GM19351 (cell line): Measurements from ENCODE around the gene C2orf92.
"Not testable (repeated sequence)": the region's sequence is repeated elsewhere in the genome, so short reads cannot be mapped to it uniquely, and the experiment has no call there.

Source experiments
- ATAC-seq: cut with Tn5 transposase; IDR thresholded peaks from one replicate; pipeline ENCODE4 v1.9.1; 2021; ENCODE audit warnings: mild to moderate bottlenecking, moderate library complexity; ENCODE audit not compliant: unreplicated experiment

Gene C2orf92

DNA sequence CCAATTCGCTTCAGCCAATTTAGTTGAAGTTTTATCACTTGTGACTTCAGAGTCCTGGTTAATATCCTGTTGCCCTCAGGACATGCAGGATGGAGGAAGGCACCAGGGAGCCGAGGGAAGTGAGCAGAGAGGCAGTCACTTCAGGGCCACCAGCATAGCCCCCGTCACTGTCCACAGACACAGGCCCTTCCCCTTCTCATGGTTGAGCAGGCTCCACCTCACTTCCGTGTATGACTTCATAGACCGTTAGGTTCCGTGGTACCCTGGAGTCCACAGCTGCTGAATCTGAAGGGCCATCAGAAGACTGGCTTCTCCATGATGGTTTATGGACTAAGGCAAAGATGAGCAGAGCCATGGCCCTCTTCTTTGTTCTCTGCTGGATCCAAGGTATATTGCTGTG lies at the start of gene C2orf92:
Gene C2orf92 (plus strand): TSS at position 266 of the 400 bp plus-strand sequence. CDS start 76 bp downstream, at position 342.
- ATAC-seq = no peak

DNA sequence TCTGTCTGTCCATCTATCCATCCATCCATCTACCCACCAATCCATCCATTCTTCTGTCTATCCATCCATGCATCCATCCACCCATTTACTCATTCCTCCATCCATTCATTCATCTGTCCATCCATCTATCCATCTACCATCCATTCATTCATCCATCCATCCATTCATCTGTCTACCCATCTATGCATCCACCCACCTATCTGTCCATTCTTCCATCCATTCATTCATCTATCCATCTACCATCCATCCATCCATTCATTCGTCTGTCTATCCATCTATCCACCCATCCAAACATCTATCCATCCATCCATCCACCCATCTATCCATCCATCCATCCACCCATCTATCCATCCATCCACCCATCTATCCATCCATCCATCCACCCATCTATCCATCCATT lies 49.0 kb upstream of the C2orf92 start:
- not testable (repeated sequence) for ATAC-seq

- ATAC-seq = not testable (repeated sequence)
Measured at GRCh38 chr2:97622976-97623375, 46.5 kb upstream of the C2orf92 start.

DNA sequence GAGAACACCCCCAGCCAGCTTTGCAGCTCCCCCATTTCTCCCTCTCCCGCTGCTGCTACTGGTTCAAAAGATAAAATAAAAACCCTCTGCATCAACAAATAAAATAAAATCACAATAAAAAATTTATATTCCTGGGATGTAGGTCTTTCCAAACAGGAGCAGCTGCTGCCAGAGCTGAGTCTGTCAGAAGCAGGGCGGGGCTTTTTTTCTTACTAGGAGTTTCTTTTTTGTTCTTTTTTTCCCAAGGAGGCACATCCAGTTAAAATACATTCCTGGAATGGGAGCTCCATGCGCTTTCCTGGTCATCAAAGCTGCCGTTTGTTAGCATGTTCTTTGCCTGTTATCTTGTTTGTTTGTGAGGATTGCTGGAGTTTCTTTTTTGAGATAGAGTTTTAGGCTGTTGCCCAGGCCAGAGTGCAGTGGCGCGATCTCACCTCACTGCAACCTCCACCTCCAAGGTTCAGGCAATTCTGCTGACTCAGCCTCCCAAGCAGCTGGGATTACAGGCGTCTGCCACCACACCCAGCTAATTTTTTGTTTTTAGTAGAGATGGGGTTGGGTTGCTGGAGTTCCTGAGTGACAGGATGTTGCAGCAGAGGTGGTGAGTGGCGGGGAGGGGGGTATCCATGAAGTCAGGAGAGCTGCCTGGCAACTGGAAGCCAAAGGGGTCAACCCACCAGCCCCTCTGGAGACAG lies 44.0 kb upstream of the C2orf92 start:
- ATAC-seq = not testable (repeated sequence)

DNA sequence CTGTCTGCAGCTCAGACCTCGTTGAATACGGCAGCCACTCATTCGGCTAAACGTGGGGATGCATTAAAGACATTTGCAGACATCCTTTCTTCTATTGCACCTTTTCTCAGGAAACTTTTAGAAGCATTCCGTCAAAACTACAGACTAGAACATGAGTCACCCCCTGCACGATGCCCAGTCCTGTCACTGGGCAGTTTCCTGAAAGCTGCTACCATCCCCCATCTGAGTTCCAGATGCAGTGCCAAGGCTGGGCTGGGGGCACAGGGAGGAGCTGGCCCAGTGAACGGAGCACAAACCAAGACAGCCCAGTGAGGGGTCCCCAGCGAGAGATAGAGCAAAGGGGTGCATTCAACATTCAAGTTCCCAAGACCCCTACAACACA lies 43.5 kb upstream of the C2orf92 start:
- not testable (repeated sequence) for ATAC-seq

DNA sequence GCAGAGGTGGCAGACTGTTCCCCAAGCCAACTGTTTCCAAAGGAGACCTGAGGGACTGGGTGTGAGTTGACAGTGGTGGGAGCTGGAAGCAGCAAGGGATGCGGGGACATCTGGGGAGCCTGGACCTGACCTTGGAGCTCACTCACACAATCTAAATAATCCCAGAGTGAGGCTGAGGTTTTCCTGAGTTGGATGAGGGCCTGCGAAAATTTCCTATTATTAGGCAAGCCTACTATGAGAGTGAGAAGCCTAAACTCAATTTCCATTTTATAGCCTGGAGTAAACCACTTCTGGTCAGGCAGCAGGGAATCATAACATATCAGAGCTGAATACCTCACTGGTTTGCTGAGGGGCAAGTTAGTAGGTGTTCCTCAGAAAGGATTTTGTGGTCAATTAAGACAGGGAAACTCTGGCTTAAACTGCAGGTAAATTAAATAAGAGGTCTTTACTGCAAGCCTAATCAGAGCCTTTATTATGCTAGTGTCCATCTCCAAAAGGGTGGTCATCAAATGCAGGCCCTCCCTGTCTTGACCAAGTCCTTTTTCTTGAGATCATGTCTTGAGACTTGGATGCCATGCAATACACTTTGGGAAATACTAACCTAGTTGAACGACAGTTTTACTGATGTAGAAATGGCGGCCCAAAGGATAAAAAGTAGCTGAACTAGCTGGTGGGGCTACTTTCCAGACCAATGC lies 25.3 kb upstream of the C2orf92 start:
- no peak for ATAC-seq

DNA sequence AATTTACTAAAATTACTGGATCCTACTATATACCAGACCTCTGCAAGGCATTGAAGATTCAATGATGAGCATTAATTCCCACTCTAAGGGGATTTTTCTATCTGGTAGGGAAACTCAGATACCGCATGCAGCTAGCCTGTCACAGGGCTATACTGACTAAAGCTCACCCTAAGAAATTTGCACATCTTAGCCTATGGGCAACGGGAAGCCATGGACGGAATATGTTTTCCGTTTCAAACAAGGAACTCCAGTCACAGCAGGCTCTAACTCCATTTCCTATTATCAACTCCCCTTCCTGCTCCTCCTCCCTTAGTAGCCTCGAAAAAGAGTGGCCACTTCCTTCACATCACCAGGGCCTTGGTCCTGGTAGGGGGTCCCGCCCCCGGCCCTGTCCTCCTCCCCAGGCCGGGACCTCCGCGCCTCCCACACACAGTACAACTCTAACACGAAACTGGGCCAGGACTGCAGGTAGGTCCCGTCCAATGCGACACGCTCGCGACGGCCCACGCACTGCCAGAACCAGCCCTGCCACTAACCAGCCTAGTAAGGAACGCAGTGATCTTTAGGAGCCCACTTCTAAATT lies 24.3 kb upstream of the C2orf92 start:
- ATAC-seq = peak; percentile 39

DNA sequence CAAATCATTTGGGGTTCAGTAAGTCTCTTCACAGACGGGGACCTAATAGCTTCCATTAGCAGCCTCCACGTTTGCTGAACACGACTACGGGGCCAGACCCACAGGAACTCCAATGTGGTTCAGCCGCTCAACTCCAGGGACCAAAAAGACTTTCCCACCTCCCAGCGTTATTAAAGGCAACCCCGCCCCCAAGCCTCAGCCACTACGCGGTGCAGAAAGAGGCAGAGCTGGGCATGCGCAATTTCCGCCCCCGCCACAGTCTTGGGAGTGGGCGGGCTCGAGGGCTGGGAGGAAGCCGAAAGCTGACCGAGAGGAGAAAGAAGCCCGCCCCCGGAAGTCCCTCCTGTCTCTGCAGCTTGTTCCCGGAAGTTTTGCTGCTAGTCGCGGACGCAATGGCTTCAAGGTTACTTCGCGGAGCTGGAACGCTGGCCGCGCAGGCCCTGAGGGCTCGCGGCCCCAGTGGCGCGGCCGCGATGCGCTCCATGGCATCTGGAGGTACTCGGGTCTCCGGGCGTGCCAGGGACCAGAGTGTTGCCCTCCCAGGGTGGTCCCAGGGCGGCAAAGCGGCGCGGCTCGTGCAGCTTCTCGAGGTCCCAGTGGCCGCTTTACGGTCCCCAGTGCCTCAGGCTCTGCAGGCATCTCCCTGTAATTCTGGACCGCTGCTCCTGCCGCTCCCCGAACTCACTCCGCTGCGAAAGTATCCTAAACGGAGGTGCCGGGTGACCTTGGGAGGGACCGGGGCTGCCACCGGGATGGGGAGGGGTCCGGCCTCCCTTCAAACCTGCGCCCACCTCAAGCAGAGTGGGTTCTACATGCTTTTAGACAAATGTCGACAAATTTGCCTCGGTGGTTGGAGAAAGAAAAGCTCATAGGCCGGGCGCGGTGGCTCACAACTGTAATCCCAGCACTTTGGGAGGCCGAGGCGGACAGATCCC lies 23.6 kb upstream of the C2orf92 start, which contains the start of gene COX5B:
Gene COX5B (plus strand): TSS at position 368 of the 935 bp plus-strand sequence. CDS start 25 bp downstream, at position 393.
- peak; percentile 95 for ATAC-seq

GRCh38 chr2:97646977-97647376 lies 22.5 kb upstream of the C2orf92 start:
- ATAC-seq = no peak

- ATAC-seq = no peak
Measured at GRCh38 chr2:97651114-97651513, 18.4 kb upstream of the C2orf92 start.

GRCh38 chr2:97653473-97653872 lies 16.0 kb upstream of the C2orf92 start:
- no peak for ATAC-seq

- no peak for ATAC-seq
Measured at GRCh38 chr2:97653874-97654273, 15.6 kb upstream of the C2orf92 start.

DNA sequence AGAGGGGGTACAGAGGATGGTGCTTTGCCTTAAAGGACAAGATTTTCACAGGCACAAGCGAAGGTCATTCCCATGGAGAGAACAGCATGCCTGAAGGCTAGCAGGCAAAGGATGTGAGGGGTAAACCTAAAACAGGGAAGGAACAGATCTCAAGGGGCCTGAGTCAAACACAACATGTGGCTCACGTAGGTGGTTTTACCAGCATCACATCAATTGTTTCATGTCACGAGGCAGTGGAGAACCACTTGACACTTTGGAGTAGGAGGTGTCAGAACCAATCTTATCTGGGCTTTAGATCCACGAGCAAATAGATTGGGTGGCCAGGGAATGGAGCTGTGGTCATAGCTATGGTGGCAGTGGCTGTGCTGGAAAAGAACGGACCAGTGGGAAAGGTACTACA lies 15.2 kb upstream of the C2orf92 start:
- ATAC-seq = no peak

- ATAC-seq = no peak
Measured at GRCh38 chr2:97654791-97655190, 14.7 kb upstream of the C2orf92 start.

GRCh38 chr2:97656129-97656755 lies 13.3 kb upstream of the C2orf92 start:
- no peak for ATAC-seq

DNA sequence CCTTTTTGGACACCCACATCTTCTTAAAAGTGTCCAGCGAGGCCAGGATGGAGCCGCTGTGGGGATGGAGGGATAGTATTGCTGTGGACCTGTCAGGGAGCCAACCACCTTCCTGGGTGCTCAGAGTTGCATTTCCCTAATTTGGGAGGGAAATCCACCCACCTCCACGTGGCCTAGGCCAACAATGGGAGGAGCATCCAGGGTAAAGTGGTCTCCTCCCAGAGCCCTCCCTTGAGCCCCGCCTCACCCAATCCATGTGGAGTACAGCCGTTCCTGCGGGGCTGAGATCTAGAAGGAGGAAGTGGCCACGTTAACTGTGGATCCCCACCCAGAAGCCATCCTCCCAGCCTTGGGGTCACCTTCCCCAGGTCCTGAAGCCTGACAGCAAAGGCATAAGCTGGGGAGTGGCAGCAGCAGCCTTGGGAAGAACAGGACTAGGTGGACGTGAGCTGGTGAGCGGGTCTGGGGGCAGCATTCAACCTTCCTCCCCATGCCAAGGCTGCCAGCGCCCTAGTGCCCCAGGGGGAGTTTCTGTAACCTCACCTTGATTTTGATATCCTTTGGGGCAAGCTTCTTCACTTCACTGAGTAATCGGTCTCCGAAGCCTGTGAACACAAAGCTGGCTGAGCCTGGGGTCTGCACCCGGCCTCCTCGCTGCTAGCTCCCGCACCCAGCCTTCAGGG lies 12.5 kb upstream of the C2orf92 start:
- no peak for ATAC-seq

- no peak for ATAC-seq
Measured at GRCh38 chr2:97657986-97658690, 11.4 kb upstream of the C2orf92 start.

GRCh38 chr2:97658691-97659157 lies 10.8 kb upstream of the C2orf92 start:
- ATAC-seq = no peak
